Ovary (tissue), 10 donors: ENCODE data around the gene INTS11. TPM values are rescaled to one million over a fixed set of nuclear protein-coding genes. Genes with fewer than 3 reads are reported as not detected.
A peak's percentile ranks its signal among the peaks of the same experiment; 100 is the strongest.

Experiments used
- DNase-seq, 5 donors: peaks; one replicate each; pipeline ENCODE4 v3.0.0-alpha.2; 2019 to 2020
- H3K27ac ChIP-seq, 2 donors: fragments of 200-600 bp; one replicate each; pipeline versions ENCODE4 v1.5.1 to v1.8.0; 2019 to 2022
- H3K27me3 ChIP-seq: fragments of 200-600 bp; one replicate; pipeline ENCODE4 v1.8.0; 2022
- H3K36me3 ChIP-seq: fragments of 200-600 bp; sonication (generic); one replicate; pipeline ENCODE4 v1.5.1; 2019
- H3K4me1 ChIP-seq: one replicate; pipeline ENCODE4 v1.8.1; 2013; ENCODE audit warnings: mild to moderate bottlenecking, moderate library complexity; ENCODE audit not compliant: insufficient read depth
- H3K4me3 ChIP-seq: fragments of 200-600 bp; sonication (generic); one replicate; pipeline ENCODE4 v1.5.1; 2017
- H3K9me3 ChIP-seq, 2 donors: fragments of 200-600 bp in 1 of 2; sonication (generic) in 1 of 2; one replicate each; pipeline versions ENCODE4 v1.5.1 to v1.8.1; 2013 to 2019; ENCODE audit warnings: mild to moderate bottlenecking in 1 of 2, moderate library complexity in 1 of 2
- EP300 ChIP-seq: sonication (generic); formaldehyde crosslinking; IDR thresholded peaks from one replicate; pipeline ENCODE4 v1.6.1; 2017; ENCODE audit warnings: antibody characterized with exemption
- POLR2A ChIP-seq: fragments of 450-650 bp; IDR thresholded peaks from one replicate; pipeline ENCODE4 v1.6.1; 2017; ENCODE audit warnings: antibody characterized with exemption, mild to moderate bottlenecking, moderate library complexity
- WGBS, 3 donors: extraction: QIAGEN DNeasy Blood & Tissue Kit in 1 of 3; methylation state at CpG; one replicate each; pipeline versions ENCODE4 v1.1.5 to v1.1.7; 2013 to 2017; 5-methylcytosine and 5-hydroxymethylcytosine counted together
- intact Hi-C, 4 donors: fragments of 100-400 bp; cut with DNase I; formaldehyde crosslinking; loops; one replicate each; pipeline versions ENCODE4 v1.11.0 to v1.15.1; 2022 to 2023
- long read RNA-seq, 3 donors: library from polyadenylated mRNA in 2 of 3; unstranded in 2 of 3; transcript quantifications; one replicate each; pipeline ENCODE4 v2.0.0 and lab custom pipeline, GENCODE V29; 2021 to 2026
- polyA plus RNA-seq, 2 donors: library from polyadenylated mRNA; stranded (reverse); fragments of 200-250 nt in 1 of 2; fragments of 350-450 nt in 1 of 2; fragmentation: Illumina TruSeq in 1 of 2; extraction: RNeasy Lipid Tissue Mini Kit (QIAGEN cat#74804) in 1 of 2; gene quantifications; one replicate each; pipeline ENCODE4 v1.2.3, GENCODE V29; 2013 to 2014
- total RNA-seq, 7 donors: library from RNA; depleted of rRNA in 2 of 7; stranded (reverse); fragments of >200 nt in 2 of 7; fragmentation: NEBNext Ultra II Directional in 3 of 7; extraction: Animal tissue kit (Norgen Biotek cat#: 25700) in 3 of 7; gene quantifications; one replicate each; pipeline versions ENCODE4 v1.1.0 to v1.2.4, GENCODE V29; 2016 to 2023
- TF ChIP-seq, protein P1 (sequence below), 3 donors: fragments of 450-650 bp in 2 of 3; fragments of 200-600 bp in 1 of 3; IDR thresholded peaks; one replicate each; pipeline versions ENCODE4 v1.5.1 to v1.8.0; 2016 to 2022; ENCODE audit warnings: antibody characterized with exemption in 3 of 3, mild to moderate bottlenecking in 1 of 3
- donor health status: DM: no; HTN: no; CAD: no; lungs with moderate emphysema.
- donor health status: DM: no; HTN: no; CAD: no.
- donor health status: Bipolar disorder and iron deficiency.
- donor health status: DM: yes; HTN: yes; CAD: no.
- donor health status: DM: no; HTN: no; CAD: no.
- donor health status: DM: yes; HTN: yes; CAD: no.

The INTS11 gene
- total RNA-seq (100 to 1,000 TPM; 102 to 135 (median 109) TPM), polyA plus RNA-seq (100 to 1,000 TPM in 1 of 2 donors, 10 to 100 TPM in 1; 72.6 to 119 TPM)
- long read RNA-seq, donor 1, transcript INTS11-222 (3 exons, 932 nt) = minor isoform, 5 of 743 reads
- long read RNA-seq, donor 1, transcript INTS11-208 (17 exons, 2,148 nt) = major isoform, 471 of 743 reads
- long read RNA-seq, donor 1, partial matches to known transcripts = 128 of 743 reads
- long read RNA-seq, donor 1, other reads (novel, unspliced or antisense) = 125 of 743 reads
- long read RNA-seq, donor 2, transcript INTS11-205 (4 exons, 1,104 nt) = minor isoform, 7 of 51 reads
- long read RNA-seq, donor 2, transcript INTS11-208 (17 exons, 2,148 nt) = major isoform, 13 of 51 reads
- long read RNA-seq, donor 2, partial matches to known transcripts = 10 of 51 reads
- long read RNA-seq, donor 2, other reads (novel, unspliced or antisense) = 15 of 51 reads
- long read RNA-seq, donor 3, transcript INTS11-248 (18 exons, 2,263 nt) = minor isoform, 6 of 181 reads
- long read RNA-seq, donor 3, transcript INTS11-208 (17 exons, 2,148 nt) = major isoform, 97 of 181 reads
- long read RNA-seq, donor 3, partial matches to known transcripts = 30 of 181 reads
- long read RNA-seq, donor 3, other reads (novel, unspliced or antisense) = 43 of 181 reads

GRCh38 chr1:1324524-1325287 is at the start of gene INTS11, which contains the start of gene CPTP:
Gene INTS11, minus strand, starts transcription at chr1:1324660. Its CDS starts 52 bp downstream, at chr1:1324608.
Gene CPTP, plus strand, starts transcription at chr1:1324802. Its CDS starts 2,109 bp downstream, at chr1:1326911.
- Histone ChIP-seq H3K4me1 (peaks cover 10% of the 10 kb centered on the region), H3K36me3 (no peaks in the 10 kb centered on the region), H3K9me3 (no peaks in the 10 kb centered on the region), H3K4me3 (peak within 1 kb of the TSS; percentile 78), H3K27ac (peak within 1 kb of the TSS; percentile 1 to 74), H3K27me3 (no peaks in the 10 kb centered on the region)
- peak; percentile 70 for TF ChIP-seq POLR2A
- TF ChIP-seq EP300 = no peak
- WGBS, 3 donors = 0 to 1% (median 1%) methylated on average over 1 to 84 of the region's 84 CpGs
- intact Hi-C loops = loop anchor here in 1 of 4 donors (2.0 kb wide), 1 partner anchor 24 kb away; the partner anchor contains the start of gene DVL1
- peak; percentile 94 to 97 (median 95) for DNase-seq

- intact Hi-C loops = loop anchor here in 2 of 4 donors (10.0 kb wide), 2 partner anchors 131 to 259 kb away; partner anchors contain the start of gene C1orf159 (in 1 of the 2)
- peak in 4 of 5 donors; percentile 35 to 64 (median 58) for DNase-seq
- H3K36me3 ChIP-seq = no peaks in the 10 kb centered on the region
- peak overlapping the region; percentile 100 for H3K4me3 ChIP-seq
- 43 to 45% (median 45%) methylated on average over 51 to 52 of the region's 52 CpGs for WGBS, 3 donors
- H3K9me3 ChIP-seq = no peaks in the 10 kb centered on the region
- H3K27me3 ChIP-seq = no peaks in the 10 kb centered on the region
- peaks cover 7% of the 10 kb centered on the region for H3K4me1 ChIP-seq
- peak overlapping the region in 1 of 2 donors; percentile 88 for H3K27ac ChIP-seq
- TF ChIP-seq, protein P1, sequence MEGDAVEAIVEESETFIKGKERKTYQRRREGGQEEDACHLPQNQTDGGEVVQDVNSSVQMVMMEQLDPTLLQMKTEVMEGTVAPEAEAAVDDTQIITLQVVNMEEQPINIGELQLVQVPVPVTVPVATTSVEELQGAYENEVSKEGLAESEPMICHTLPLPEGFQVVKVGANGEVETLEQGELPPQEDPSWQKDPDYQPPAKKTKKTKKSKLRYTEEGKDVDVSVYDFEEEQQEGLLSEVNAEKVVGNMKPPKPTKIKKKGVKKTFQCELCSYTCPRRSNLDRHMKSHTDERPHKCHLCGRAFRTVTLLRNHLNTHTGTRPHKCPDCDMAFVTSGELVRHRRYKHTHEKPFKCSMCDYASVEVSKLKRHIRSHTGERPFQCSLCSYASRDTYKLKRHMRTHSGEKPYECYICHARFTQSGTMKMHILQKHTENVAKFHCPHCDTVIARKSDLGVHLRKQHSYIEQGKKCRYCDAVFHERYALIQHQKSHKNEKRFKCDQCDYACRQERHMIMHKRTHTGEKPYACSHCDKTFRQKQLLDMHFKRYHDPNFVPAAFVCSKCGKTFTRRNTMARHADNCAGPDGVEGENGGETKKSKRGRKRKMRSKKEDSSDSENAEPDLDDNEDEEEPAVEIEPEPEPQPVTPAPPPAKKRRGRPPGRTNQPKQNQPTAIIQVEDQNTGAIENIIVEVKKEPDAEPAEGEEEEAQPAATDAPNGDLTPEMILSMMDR (IDR thresholded peaks at IDR 0.05) = no peak
- TF ChIP-seq POLR2A = no peak
- no peak for TF ChIP-seq EP300
Measured at GRCh38 chr1:1373815-1374588, 49.5 kb upstream of the INTS11 start.

- no peak overlapping the region for H3K4me3 ChIP-seq
- no peaks in the 10 kb centered on the region for H3K9me3 ChIP-seq
- H3K36me3 ChIP-seq = no peaks in the 10 kb centered on the region
- H3K27me3 ChIP-seq = no peaks in the 10 kb centered on the region
- H3K4me1 ChIP-seq = peaks cover 7% of the 10 kb centered on the region
- intact Hi-C loops = loop anchor here in 2 of 4 donors (10.0 kb wide), 2 partner anchors 132 to 258 kb away; partner anchors contain the start of gene C1orf159 (in 1 of the 2)
- H3K27ac ChIP-seq = no peak overlapping the region
- WGBS, 3 donors = 81 to 84% (median 82%) methylated on average over 26 of the region's 26 CpGs
- no peak for TF ChIP-seq EP300
- TF ChIP-seq POLR2A = no peak
- TF ChIP-seq, protein P1 (IDR thresholded peaks at IDR 0.05) = no peak
- peak in 2 of 5 donors; percentile 50 to 53 for DNase-seq
Measured at GRCh38 chr1:1373051-1373814, 48.8 kb upstream of the INTS11 start.
